SK-N-SH treated with all-trans-retinoic acid at 6 μM for 48 hours (cell line): ENCODE data around the gene XKRX.

Source experiments
- ARNTL ChIP-seq: fragments of 450-650 bp; formaldehyde crosslinking; IDR thresholded peaks from 2 replicates; pipeline ENCODE4 v1.5.0; 2020; ENCODE audit warnings: low read depth, mild to moderate bottlenecking, moderate library complexity, borderline replicate concordance
- CSDC2 ChIP-seq: fragments of 250-450 bp; sonication (Bioruptor Pico); IDR thresholded peaks from 2 replicates; pipeline ENCODE4 v1.5.0; 2020; ENCODE audit warnings: mild to moderate bottlenecking, moderate library complexity
- CSRNP3 ChIP-seq: fragments of 250-450 bp; sonication (Bioruptor Pico); IDR thresholded peaks from 2 replicates; pipeline ENCODE4 v1.5.1; 2021; ENCODE audit warnings: mild to moderate bottlenecking, moderate library complexity
- OSR1 ChIP-seq: fragments of 250-450 bp; sonication (Bioruptor Pico); IDR thresholded peaks from 2 replicates; pipeline ENCODE4 v1.8.0; 2022; ENCODE audit warnings: moderate library complexity, mild to moderate bottlenecking, inconsistent platforms
- PPARA ChIP-seq: fragments of 250-450 bp; sonication (Bioruptor Pico); IDR thresholded peaks from 2 replicates; pipeline ENCODE4 v1.5.0; 2020; ENCODE audit warnings: mild to moderate bottlenecking, borderline replicate concordance
- RARB ChIP-seq: fragments of 250-450 bp; sonication (Bioruptor Pico); IDR thresholded peaks from 2 replicates; pipeline ENCODE4 v1.8.0; 2021; ENCODE audit warnings: mild to moderate bottlenecking, moderate library complexity
- SNAI2 ChIP-seq: fragments of 250-450 bp; sonication (Bioruptor Pico); IDR thresholded peaks from 2 replicates; pipeline ENCODE4 v1.5.0; 2020; ENCODE audit warnings: mild to moderate bottlenecking, moderate library complexity
- TCF4 ChIP-seq: fragments of 250-450 bp; sonication (Bioruptor Pico); IDR thresholded peaks from 2 replicates; pipeline ENCODE4 v1.8.0; 2021; ENCODE audit warnings: mild to moderate bottlenecking, moderate library complexity, borderline replicate concordance
- ZC3H10 ChIP-seq: fragments of 250-450 bp; sonication (Bioruptor Pico); IDR thresholded peaks from 2 replicates; pipeline ENCODE4 v1.5.1; 2021; ENCODE audit warnings: mild to moderate bottlenecking, moderate library complexity
- ZFP30 ChIP-seq: fragments of 450-650 bp; formaldehyde crosslinking; IDR thresholded peaks from 2 replicates; pipeline ENCODE4 v1.5.0; 2022; ENCODE audit warnings: mild to moderate bottlenecking, moderate library complexity
- TF ChIP-seq, protein P1 (sequence below): fragments of 250-450 bp; sonication (Bioruptor Pico); IDR thresholded peaks from 2 replicates; pipeline ENCODE4 v1.8.0; 2020; ENCODE audit warnings: mild to moderate bottlenecking, moderate library complexity, borderline replicate concordance

- no peak for TF ChIP-seq ZC3H10 (CRISPR knock-in tag)
- TF ChIP-seq, protein P1, sequence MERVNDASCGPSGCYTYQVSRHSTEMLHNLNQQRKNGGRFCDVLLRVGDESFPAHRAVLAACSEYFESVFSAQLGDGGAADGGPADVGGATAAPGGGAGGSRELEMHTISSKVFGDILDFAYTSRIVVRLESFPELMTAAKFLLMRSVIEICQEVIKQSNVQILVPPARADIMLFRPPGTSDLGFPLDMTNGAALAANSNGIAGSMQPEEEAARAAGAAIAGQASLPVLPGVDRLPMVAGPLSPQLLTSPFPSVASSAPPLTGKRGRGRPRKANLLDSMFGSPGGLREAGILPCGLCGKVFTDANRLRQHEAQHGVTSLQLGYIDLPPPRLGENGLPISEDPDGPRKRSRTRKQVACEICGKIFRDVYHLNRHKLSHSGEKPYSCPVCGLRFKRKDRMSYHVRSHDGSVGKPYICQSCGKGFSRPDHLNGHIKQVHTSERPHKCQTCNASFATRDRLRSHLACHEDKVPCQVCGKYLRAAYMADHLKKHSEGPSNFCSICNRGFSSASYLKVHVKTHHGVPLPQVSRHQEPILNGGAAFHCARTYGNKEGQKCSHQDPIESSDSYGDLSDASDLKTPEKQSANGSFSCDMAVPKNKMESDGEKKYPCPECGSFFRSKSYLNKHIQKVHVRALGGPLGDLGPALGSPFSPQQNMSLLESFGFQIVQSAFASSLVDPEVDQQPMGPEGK: no peak
- TF ChIP-seq RARB (CRISPR knock-in tag): no peak
- TF ChIP-seq ARNTL: no peak
- no peak for TF ChIP-seq TCF4 (CRISPR knock-in tag)
- TF ChIP-seq CSDC2 (CRISPR knock-in tag): no peak
- TF ChIP-seq CSRNP3 (CRISPR knock-in tag): no peak
- no peak for TF ChIP-seq SNAI2 (CRISPR knock-in tag)
- TF ChIP-seq ZFP30: no peak
- no peak for TF ChIP-seq OSR1
- no peak for TF ChIP-seq PPARA (CRISPR knock-in tag)
Observed at GRCh38 chrX:100915562-100915961, 13.2 kb downstream of the XKRX start.
